Measurements from ENCODE around the gene ZFHX3. TPM values are rescaled to one million over a fixed set of nuclear protein-coding genes. Genes with fewer than 3 reads are reported as not detected.

The ZFHX3 gene
- total and polyA plus RNA-seq, 9 donors, result 3.4 to 17.6 (median 11.9) TPM

DNA sequence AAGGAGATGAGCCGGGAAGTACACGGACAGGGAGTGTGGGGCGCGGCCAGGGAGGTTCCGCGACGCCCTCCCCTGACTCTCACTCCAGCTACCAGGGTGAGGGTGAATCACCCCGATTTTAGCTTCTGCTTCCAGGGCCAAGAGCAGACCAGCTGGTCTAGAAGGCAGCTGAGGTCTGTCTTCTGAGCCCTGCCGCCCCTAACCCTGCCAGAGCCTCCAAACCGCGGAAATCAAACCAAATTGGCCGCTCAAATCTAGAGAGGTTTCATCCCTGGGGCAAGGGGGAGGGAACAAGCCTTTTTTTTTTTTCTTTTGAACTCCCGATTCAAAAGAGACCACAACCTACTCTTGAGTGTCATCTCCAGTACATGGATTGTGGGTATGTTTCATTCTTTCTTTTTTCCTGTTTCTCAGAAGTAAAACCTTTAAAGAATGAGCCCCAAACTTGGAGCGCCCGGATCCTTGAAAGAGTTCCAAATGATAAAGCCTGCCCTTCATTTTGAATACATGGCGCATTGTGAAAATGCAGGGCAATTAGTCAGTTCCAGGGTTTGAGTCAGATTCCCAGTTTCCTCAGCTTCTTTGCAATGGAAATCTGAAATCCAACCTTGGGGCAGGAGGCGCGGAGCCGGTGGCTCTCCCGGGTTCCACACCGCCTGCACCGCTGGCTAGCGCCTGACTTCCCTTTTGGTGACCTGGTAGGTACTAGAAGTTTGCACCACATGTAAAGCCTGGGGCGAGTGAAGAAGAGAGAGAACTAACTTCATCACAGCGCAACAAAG, 16.5 kb upstream of the ZFHX3 start:
- intact Hi-C loops (cut with DNase I), result loop anchor here in 1 of 4 donors (5.0 to 10.0 kb wide), 2 partner anchors 110 to 217 kb away; no protein-coding TSS in a partner anchor
- TF ChIP-seq POLR2A (IDR thresholded peaks at IDR 0.05) (no peak), EP300 (IDR thresholded peaks at IDR 0.05) (no peak), CTCF (IDR thresholded peaks at IDR 0.05) (no peak)
- DNase-seq, result no peak
- Histone ChIP-seq H3K27me3 (no peaks in the 10 kb centered on the region), H3K4me1 (ENCODE audit: insufficient read depth) (no peaks in the 10 kb centered on the region), H3K9me3 (no peaks in the 10 kb centered on the region), H3K27ac (no peak overlapping the region), H3K4me3 (no peak overlapping the region), H3K36me3 (no peaks in the 10 kb centered on the region)
- 9 to 23% (median 12%) methylated on average over 25 of the region's 25 CpGs for WGBS, 3 donors

DNA sequence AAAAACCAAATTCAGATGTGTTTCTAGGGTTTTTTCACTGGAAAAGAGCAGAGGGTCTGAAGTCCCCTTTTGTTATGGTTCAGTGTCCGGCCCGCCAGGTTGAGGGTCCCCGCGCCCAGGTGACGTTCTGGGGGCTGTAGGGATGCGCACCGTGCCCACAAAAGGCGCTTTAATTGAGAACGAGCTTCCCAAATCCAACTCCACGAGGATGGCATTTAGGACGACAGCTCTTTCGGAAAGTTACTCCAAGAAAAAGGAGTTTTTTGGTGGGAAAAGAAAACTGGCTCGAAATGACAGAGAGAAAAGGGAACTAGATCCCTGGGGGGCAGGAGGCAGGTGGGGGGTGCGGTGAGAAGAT, 15.9 kb upstream of the ZFHX3 start:
- Histone ChIP-seq H3K27me3 (no peaks in the 10 kb centered on the region), H3K4me1 (ENCODE audit: insufficient read depth) (no peaks in the 10 kb centered on the region)
- WGBS, 3 donors, result 23 to 34% (median 25%) methylated on average over 14 of the region's 14 CpGs

DNA sequence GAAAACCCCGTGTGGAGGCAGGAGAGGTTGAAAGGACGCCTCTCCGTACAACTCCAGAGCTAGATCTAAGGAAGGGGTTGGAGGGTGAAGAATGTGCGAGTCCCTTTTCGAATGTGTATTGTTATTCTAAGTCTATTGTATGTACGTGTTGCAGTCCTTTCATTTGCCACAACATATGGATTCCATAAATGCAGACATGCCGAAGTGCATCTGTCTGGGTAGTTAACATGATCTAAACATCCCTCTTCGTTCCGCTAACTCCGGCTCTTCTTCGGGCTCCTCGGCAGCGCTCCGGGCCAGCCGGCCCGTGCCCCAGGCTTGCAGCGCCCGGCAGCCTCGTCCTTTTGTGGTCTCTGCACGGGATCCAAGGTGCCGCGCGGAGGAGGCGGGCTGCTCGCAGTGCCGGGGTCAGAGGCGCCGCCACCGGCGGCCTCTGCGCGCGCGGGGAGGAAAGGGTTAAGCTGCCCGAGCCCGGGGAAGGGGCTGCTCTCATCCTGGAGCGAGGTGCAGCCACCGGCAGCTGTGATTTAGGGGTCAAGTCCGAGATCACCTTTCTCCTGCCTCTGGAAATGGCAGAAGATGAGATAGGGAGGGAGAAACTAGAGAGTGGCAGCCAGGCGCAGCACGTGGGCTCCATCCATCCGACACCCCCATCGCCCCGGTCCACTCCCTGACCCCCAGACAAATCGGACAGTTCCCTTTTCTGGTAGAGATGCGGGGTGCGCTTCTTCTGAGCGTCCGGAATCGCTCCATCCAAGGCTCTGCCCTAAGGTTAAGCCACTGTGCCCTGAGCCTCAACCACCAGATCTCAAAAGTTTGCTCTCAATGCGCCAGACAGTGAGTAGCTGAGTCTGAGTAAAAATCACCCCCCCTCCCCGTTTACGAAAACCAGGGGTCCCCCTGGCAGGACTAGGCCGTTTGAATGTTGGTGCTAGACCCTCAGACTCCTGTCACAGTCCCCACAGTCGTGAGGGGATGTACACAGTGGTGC, 15.1 kb upstream of the ZFHX3 start:
- H3K36me3 ChIP-seq, result no peaks in the 10 kb centered on the region
- H3K4me3 ChIP-seq, result no peak overlapping the region
- no peak overlapping the region for H3K27ac ChIP-seq
- TF ChIP-seq POLR2A (IDR thresholded peaks at IDR 0.05) (no peak), CTCF (IDR thresholded peaks at IDR 0.05) (no peak), EP300 (IDR thresholded peaks at IDR 0.05) (no peak)
- no peaks in the 10 kb centered on the region for H3K4me1 ChIP-seq (ENCODE audit: insufficient read depth)
- H3K9me3 ChIP-seq, result no peaks in the 10 kb centered on the region
- no peak for DNase-seq
- intact Hi-C loops (cut with DNase I), result loop anchor here in 1 of 4 donors (5.0 to 10.0 kb wide), 2 partner anchors 112 to 216 kb away; no protein-coding TSS in a partner anchor
- WGBS, 3 donors, result 29 to 42% (median 30%) methylated on average over 54 to 55 of the region's 55 CpGs
- no peaks in the 10 kb centered on the region for H3K27me3 ChIP-seq

More for the DNA sequence above, 15.9 kb upstream of the ZFHX3 start:
- Histone ChIP-seq H3K36me3 (no peaks in the 10 kb centered on the region), H3K27ac (no peak overlapping the region), H3K4me3 (no peak overlapping the region), H3K9me3 (no peaks in the 10 kb centered on the region)
- TF ChIP-seq CTCF (IDR thresholded peaks at IDR 0.05), result no peak
- no peak for TF ChIP-seq POLR2A (IDR thresholded peaks at IDR 0.05)
- intact Hi-C loops (cut with DNase I), result loop anchor here in 1 of 4 donors (5.0 to 10.0 kb wide), 2 partner anchors 111 to 217 kb away; no protein-coding TSS in a partner anchor
- DNase-seq, result no peak

DNA sequence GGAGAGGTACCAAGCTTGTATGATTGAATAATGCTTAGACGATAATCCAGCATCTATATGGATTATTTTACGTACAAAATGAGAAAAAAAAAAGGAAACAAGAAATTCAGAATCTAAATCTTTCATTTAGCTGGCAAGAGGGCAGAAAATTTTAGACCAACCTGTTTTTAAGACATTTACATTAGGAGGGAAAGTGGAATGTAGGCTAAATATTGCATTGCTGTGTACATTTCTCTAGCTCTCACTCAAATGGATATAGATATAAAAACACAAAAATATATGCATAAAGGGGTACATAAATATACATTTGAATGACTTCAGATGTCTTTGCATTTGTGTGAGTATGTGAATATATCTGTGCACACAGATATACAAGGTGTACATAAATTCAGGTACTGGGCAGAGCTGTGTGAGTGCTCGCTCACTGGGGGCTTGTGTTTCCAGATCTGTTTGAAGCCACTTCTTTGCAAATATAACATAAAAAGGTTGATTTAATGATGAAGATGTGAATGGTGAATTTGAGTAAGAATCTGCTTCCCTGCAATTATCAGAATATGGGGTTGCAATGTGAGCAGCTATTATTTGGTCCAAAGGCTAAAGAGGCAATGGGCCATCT, 14.2 kb upstream of the ZFHX3 start:
- Histone ChIP-seq H3K9me3 (no peaks in the 10 kb centered on the region), H3K4me1 (ENCODE audit: insufficient read depth) (no peaks in the 10 kb centered on the region), H3K27me3 (no peaks in the 10 kb centered on the region), H3K36me3 (no peaks in the 10 kb centered on the region), H3K27ac (no peak overlapping the region), H3K4me3 (no peak overlapping the region)
- TF ChIP-seq EP300 (IDR thresholded peaks at IDR 0.05) (no peak), CTCF (IDR thresholded peaks at IDR 0.05) (no peak), POLR2A (IDR thresholded peaks at IDR 0.05) (no peak)
- no peak for DNase-seq
- WGBS, 3 donors, result 90 to 97% (median 96%) methylated on average over 3 of the region's 3 CpGs
- intact Hi-C loops (cut with DNase I), result loop anchor here in 1 of 4 donors (5.0 to 10.0 kb wide), 2 partner anchors 113 to 215 kb away; no protein-coding TSS in a partner anchor

Data from ovary (tissue), 9 donors.